Endothelial cell (in vitro differentiated cells): ENCODE data around the gene RASL10A. TPM values are rescaled to one million over a fixed set of nuclear protein-coding genes. Genes with fewer than 3 reads are reported as not detected.
A peak's percentile ranks its signal among the peaks of the same experiment; 100 is the strongest.

Experiments used
- DNase-seq: peaks from one replicate; pipeline ENCODE4 v3.0.0; 2021; ENCODE audit warnings: low spot score
- H3K27ac Mint-ChIP-seq: one replicate; pipeline ENCODE4 v1.8.0; 2021; ENCODE audit warnings: mixed read lengths, inconsistent platforms; ENCODE audit not compliant: unreplicated experiment
- H3K27me3 Mint-ChIP-seq: one replicate; pipeline ENCODE4 v1.8.0; 2021; ENCODE audit warnings: mild to moderate bottlenecking, moderate library complexity, mixed read lengths, inconsistent platforms; ENCODE audit not compliant: unreplicated experiment
- H3K36me3 Mint-ChIP-seq: one replicate; pipeline ENCODE4 v1.8.0; 2021; ENCODE audit warnings: mild to moderate bottlenecking, low read depth, mixed read lengths, inconsistent platforms; ENCODE audit not compliant: unreplicated experiment
- H3K4me1 Mint-ChIP-seq: one replicate; pipeline ENCODE4 v1.8.0; 2021; ENCODE audit warnings: mild to moderate bottlenecking, mixed read lengths, inconsistent platforms; ENCODE audit not compliant: unreplicated experiment
- H3K4me3 Mint-ChIP-seq: one replicate; pipeline ENCODE4 v1.8.0; 2021; ENCODE audit warnings: mild to moderate bottlenecking, mixed read lengths, inconsistent platforms; ENCODE audit not compliant: unreplicated experiment
- H3K9me3 Mint-ChIP-seq: one replicate; pipeline ENCODE4 v1.8.0; 2021; ENCODE audit warnings: mixed read lengths, inconsistent platforms; ENCODE audit not compliant: unreplicated experiment
- CTCF ChIP-seq: fragments of 200-600 bp; sonication (generic); IDR thresholded peaks from one replicate; pipeline ENCODE4 v1.5.0; 2021; ENCODE audit warnings: antibody characterized with exemption; ENCODE audit not compliant: unreplicated experiment
- total RNA-seq: library from RNA; stranded (reverse); fragmentation: NEBNext Ultra II Directional; extraction: Animal tissue kit (Norgen Biotek cat#: 25700); gene quantifications from one replicate; pipeline ENCODE4 v1.2.1, GENCODE V29; 2021; ENCODE audit not compliant: unreplicated experiment

The RASL10A gene
- total RNA-seq, 1 donor from 2014 or later, result 30.1 TPM

DNA sequence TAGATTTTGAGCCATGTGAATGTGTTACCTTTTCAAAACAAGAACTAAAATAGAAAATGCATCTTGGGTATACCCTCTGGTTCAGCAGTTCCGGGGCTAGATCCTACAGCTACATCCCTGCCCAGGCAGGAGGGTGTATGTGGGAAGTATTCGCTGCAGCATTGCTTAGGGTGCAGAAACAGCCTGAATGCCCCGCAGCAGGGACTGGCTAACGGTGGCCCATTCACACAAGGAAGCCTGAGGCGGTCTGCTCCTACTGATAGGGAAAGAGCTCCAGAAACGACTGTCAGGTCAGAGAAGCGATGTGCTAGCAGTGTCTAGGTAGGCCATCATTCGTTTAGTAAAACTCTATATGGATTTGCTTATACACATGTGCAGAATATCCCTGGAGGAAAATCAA is 9.9 kb upstream of the RASL10A start:
- peaks cover 17% of the 10 kb centered on the region for H3K27me3 Mint-ChIP-seq
- H3K4me1 Mint-ChIP-seq, result peaks cover 3% of the 10 kb centered on the region
- peak overlapping the region; percentile 24 for H3K27ac Mint-ChIP-seq
- no peak for DNase-seq
- H3K36me3 Mint-ChIP-seq, result peaks cover 32% of the 10 kb centered on the region
- H3K4me3 Mint-ChIP-seq, result peak overlapping the region; percentile 47
- no peak for TF ChIP-seq CTCF
- no peaks in the 10 kb centered on the region for H3K9me3 Mint-ChIP-seq

- no peak overlapping the region for H3K27ac Mint-ChIP-seq
- H3K36me3 Mint-ChIP-seq, result peaks cover 24% of the 10 kb centered on the region
- H3K27me3 Mint-ChIP-seq, result peaks cover 13% of the 10 kb centered on the region
- no peak for TF ChIP-seq CTCF
- H3K4me1 Mint-ChIP-seq, result no peaks in the 10 kb centered on the region
- DNase-seq, result no peak
- peak overlapping the region; percentile 4 for H3K4me3 Mint-ChIP-seq
- no peaks in the 10 kb centered on the region for H3K9me3 Mint-ChIP-seq
Measured at GRCh38 chr22:29323641-29324040, 8.1 kb upstream of the RASL10A start.

DNA sequence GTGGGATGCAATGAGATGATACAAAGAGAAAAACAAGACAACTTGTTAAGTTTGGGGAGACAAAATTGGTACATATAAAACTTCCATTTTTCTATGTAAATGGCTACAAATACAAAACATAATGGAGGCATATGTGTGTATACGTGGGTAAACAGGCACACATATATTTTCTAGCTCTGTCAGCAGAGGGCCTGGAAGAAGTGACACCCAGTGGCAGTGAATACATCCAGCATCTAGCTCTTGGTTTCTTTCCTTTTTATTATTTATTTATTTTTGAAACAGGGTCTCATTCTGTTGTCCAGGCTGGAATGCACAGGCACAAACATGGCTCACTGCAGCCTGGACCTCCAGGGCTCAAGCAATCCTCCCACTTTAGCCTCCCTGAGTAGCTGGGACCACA is 5.0 kb upstream of the RASL10A start:
- no peak overlapping the region for H3K4me3 Mint-ChIP-seq
- H3K36me3 Mint-ChIP-seq, result peaks cover 29% of the 10 kb centered on the region
- peaks cover 14% of the 10 kb centered on the region for H3K27me3 Mint-ChIP-seq
- no peak for TF ChIP-seq CTCF
- H3K4me1 Mint-ChIP-seq, result peaks cover 9% of the 10 kb centered on the region
- no peaks in the 10 kb centered on the region for H3K9me3 Mint-ChIP-seq
- DNase-seq, result no peak
- no peak overlapping the region for H3K27ac Mint-ChIP-seq

DNA sequence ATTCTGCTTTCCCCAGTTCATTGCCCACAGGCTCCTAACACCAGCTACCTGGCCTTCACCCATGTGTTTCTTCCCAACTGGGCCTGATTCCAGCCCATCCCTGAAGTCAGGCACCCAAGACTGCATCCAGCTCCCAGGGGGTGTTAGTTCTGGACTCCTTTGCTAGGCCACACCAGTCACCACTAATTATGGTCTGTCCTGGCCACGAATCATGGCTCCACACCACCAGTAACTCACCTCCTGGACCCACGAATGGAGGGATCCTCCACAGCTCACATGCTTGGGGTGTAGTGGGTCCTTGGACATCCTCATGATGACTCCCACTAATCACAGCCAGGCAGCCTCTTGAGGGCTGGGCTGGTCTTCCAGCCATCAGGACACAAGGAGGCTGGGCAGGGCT is 3.6 kb upstream of the RASL10A start:
- Mint-ChIP-seq H3K4me1 (peaks cover 16% of the 10 kb centered on the region), H3K36me3 (peaks cover 29% of the 10 kb centered on the region), H3K27me3 (peaks cover 13% of the 10 kb centered on the region), H3K9me3 (no peaks in the 10 kb centered on the region), H3K4me3 (no peak overlapping the region), H3K27ac (no peak overlapping the region)
- no peak for TF ChIP-seq CTCF
- no peak for DNase-seq

GRCh38 chr22:29317827-29318454 is 2.4 kb upstream of the RASL10A start:
- no peak for TF ChIP-seq CTCF
- no peak for DNase-seq
- Mint-ChIP-seq H3K36me3 (peaks cover 27% of the 10 kb centered on the region), H3K27ac (no peak overlapping the region), H3K4me3 (peak overlapping the region; percentile 23), H3K4me1 (peaks cover 23% of the 10 kb centered on the region), H3K27me3 (peaks cover 15% of the 10 kb centered on the region), H3K9me3 (no peaks in the 10 kb centered on the region)
